Measurements from ENCODE around the gene CD28.

Gene CD28

GRCh38 chr2:203758841-203759689 is 52.6 kb downstream of the CD28 start:
- DNase-seq, result no peak
- H3K27ac Mint-ChIP-seq, result no peak overlapping the region
- H3K9me3 Mint-ChIP-seq, result peaks cover 42% of the 10 kb centered on the region
- H3K27me3 Mint-ChIP-seq (ENCODE audit: low read depth, poor library complexity), result peaks cover 5% of the 10 kb centered on the region
- H3K4me1 Mint-ChIP-seq, result peaks cover 29% of the 10 kb centered on the region
- no peak overlapping the region for H3K4me3 Mint-ChIP-seq
- TF ChIP-seq, protein P1, sequence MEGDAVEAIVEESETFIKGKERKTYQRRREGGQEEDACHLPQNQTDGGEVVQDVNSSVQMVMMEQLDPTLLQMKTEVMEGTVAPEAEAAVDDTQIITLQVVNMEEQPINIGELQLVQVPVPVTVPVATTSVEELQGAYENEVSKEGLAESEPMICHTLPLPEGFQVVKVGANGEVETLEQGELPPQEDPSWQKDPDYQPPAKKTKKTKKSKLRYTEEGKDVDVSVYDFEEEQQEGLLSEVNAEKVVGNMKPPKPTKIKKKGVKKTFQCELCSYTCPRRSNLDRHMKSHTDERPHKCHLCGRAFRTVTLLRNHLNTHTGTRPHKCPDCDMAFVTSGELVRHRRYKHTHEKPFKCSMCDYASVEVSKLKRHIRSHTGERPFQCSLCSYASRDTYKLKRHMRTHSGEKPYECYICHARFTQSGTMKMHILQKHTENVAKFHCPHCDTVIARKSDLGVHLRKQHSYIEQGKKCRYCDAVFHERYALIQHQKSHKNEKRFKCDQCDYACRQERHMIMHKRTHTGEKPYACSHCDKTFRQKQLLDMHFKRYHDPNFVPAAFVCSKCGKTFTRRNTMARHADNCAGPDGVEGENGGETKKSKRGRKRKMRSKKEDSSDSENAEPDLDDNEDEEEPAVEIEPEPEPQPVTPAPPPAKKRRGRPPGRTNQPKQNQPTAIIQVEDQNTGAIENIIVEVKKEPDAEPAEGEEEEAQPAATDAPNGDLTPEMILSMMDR (IDR thresholded peaks at IDR 0.05), result no peak
- peaks cover 35% of the 10 kb centered on the region for H3K36me3 Mint-ChIP-seq (ENCODE audit: low read depth)

DNA sequence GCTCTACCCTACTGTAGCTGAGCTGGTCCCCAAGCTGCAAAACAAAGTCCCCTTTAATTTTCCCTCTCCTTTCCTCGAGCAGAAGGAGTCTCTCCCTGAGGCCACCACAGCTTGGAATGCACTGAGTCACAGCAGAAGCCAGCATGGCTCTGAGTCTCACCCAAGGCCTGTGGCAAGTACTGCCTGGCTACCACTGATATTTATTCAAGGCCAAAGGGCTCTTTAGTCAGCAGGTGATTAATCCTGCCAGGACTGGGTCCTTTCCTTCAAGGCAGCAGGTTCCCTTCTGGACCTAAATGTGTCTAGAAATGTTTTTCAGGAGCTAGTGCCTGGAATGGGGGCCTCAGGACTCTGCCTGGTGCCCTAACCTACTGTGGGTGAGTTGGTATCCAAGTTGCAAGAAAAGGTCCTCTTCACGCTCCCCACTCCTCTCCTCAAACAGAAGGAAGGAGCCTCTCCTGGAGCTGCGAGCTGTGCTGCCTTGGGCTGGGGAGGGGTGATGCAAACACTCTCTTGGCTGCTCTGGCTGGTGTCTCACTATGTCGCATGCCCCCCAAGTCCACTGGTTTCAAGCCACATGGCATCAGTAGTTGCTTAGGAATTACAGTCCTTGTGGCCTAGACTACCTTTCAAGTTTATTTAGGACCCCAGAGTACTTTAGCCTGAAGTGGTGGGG is 53.4 kb downstream of the CD28 start:
- peaks cover 29% of the 10 kb centered on the region for H3K4me1 Mint-ChIP-seq
- H3K9me3 Mint-ChIP-seq, result peaks cover 38% of the 10 kb centered on the region
- H3K27me3 Mint-ChIP-seq (ENCODE audit: low read depth, poor library complexity), result peaks cover 5% of the 10 kb centered on the region
- H3K4me3 Mint-ChIP-seq, result no peak overlapping the region
- TF ChIP-seq, protein P1 (IDR thresholded peaks at IDR 0.05), result no peak
- no peak for DNase-seq
- H3K36me3 Mint-ChIP-seq (ENCODE audit: low read depth), result peaks cover 32% of the 10 kb centered on the region
- peak overlapping the region; percentile 76 for H3K27ac Mint-ChIP-seq

GRCh38 chr2:203761121-203761520 is 54.7 kb downstream of the CD28 start:
- H3K36me3 Mint-ChIP-seq (ENCODE audit: low read depth), result peaks cover 25% of the 10 kb centered on the region
- peaks cover 5% of the 10 kb centered on the region for H3K27me3 Mint-ChIP-seq (ENCODE audit: low read depth, poor library complexity)
- TF ChIP-seq, protein P1 (IDR thresholded peaks at IDR 0.05), result no peak
- DNase-seq, result no peak
- H3K9me3 Mint-ChIP-seq, result peaks cover 32% of the 10 kb centered on the region
- peak overlapping the region; percentile 63 for H3K27ac Mint-ChIP-seq
- peaks cover 29% of the 10 kb centered on the region for H3K4me1 Mint-ChIP-seq
- H3K4me3 Mint-ChIP-seq, result no peak overlapping the region

GRCh38 chr2:203763241-203763937 is 57.0 kb downstream of the CD28 start:
- Mint-ChIP-seq H3K4me3 (no peak overlapping the region), H3K9me3 (peaks cover 29% of the 10 kb centered on the region), H3K4me1 (peaks cover 29% of the 10 kb centered on the region), H3K36me3 (ENCODE audit: low read depth) (peaks cover 7% of the 10 kb centered on the region), H3K27ac (no peak overlapping the region), H3K27me3 (ENCODE audit: low read depth, poor library complexity) (peaks cover 5% of the 10 kb centered on the region)
- DNase-seq, result no peak
- TF ChIP-seq, protein P1 (IDR thresholded peaks at IDR 0.05), result no peak

DNA sequence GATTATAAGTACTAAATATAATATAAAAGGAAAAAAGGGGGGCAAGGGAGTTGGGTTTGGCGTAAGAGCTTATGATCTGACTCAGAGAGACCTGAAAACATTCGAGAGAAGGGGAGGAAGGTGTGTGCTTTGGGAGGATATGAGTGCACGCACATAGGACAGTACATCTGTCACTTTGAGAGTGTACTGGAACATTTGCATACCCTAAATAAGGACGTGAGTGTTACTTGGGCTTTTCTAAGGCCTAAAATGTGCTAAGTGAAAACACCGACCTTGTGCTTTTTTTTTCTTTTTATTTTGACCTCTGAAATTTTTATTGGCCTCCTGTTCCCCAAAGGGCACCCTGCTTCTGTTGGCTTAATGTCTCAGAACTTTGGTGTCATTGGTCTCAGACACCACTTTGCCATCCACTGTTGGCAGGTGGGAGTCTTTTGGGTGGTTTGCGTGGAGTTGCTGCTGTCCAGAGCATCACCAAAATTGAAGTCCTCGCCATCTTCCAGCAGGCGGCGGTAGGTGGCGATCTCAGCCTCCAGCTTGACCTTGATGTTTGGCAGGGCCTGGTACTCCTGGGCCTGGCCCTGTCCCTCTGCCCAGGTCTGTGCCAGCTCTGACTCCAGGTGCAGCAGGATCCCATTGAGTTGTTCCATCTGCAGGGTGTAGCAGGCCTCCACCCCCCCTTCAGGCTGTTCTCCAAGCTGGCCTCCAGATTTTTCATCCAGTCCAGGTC is 57.7 kb downstream of the CD28 start:
- Mint-ChIP-seq H3K4me1 (peaks cover 29% of the 10 kb centered on the region), H3K27me3 (ENCODE audit: low read depth, poor library complexity) (peaks cover 5% of the 10 kb centered on the region), H3K4me3 (no peak overlapping the region), H3K9me3 (peaks cover 28% of the 10 kb centered on the region), H3K36me3 (ENCODE audit: low read depth) (peaks cover 4% of the 10 kb centered on the region), H3K27ac (no peak overlapping the region)
- TF ChIP-seq, protein P1 (IDR thresholded peaks at IDR 0.05), result no peak
- DNase-seq, result no peak

Measured in nephron progenitor cell (in vitro differentiated cells).